M059J (cell line): ENCODE data around the gene GRIK4. TPM values are rescaled to one million over a fixed set of nuclear protein-coding genes. Genes with fewer than 3 reads are reported as not detected.

ENCODE experiments used
- DNase-seq: peaks from one replicate; pipeline ENCODE4 v3.0.0-alpha.2; 2012; ENCODE audit warnings: low read depth
- total RNA-seq: library from RNA; depleted of rRNA; stranded (reverse); fragments of >200 nt; shearing (Covaris generic); gene quantifications from 2 replicates; pipeline ENCODE4 v1.2.3, GENCODE V29; 2014

GRIK4 gene
- total RNA-seq, 1 experiment from 2014 or later, result 0.07 TPM

- DNase-seq, result no peak
Measured at GRCh38 chr11:120834686-120835210, 323.2 kb downstream of the GRIK4 start.

GRCh38 chr11:120835601-120836228, 324.2 kb downstream of the GRIK4 start:
- no peak for DNase-seq

GRCh38 chr11:120837696-120838095, 326.1 kb downstream of the GRIK4 start:
- no peak for DNase-seq

GRCh38 chr11:120839201-120839600, 327.7 kb downstream of the GRIK4 start:
- DNase-seq, result no peak

GRCh38 chr11:120839846-120840402, 328.4 kb downstream of the GRIK4 start:
- DNase-seq, result no peak

- DNase-seq, result no peak
Measured at GRCh38 chr11:120840661-120841060, 329.1 kb downstream of the GRIK4 start.

GRCh38 chr11:120841074-120841473, 329.5 kb downstream of the GRIK4 start:
- no peak for DNase-seq

- DNase-seq, result no peak
Measured at GRCh38 chr11:120842195-120842594, 330.6 kb downstream of the GRIK4 start.

GRCh38 chr11:120853435-120853834, 341.9 kb downstream of the GRIK4 start:
- no peak for DNase-seq

- no peak for DNase-seq
Measured at GRCh38 chr11:120854988-120855387, 343.4 kb downstream of the GRIK4 start.

GRCh38 chr11:120857508-120857907, 346.0 kb downstream of the GRIK4 start:
- no peak for DNase-seq

GRCh38 chr11:120858740-120859139, 347.2 kb downstream of the GRIK4 start:
- peak; percentile 33 for DNase-seq

- DNase-seq, result no peak
Measured at GRCh38 chr11:120859552-120860295, 348.2 kb downstream of the GRIK4 start.

- peak; percentile 21 for DNase-seq
Measured at GRCh38 chr11:120863359-120863758, 351.8 kb downstream of the GRIK4 start.

- DNase-seq, result no peak
Measured at GRCh38 chr11:120867024-120867423, 355.5 kb downstream of the GRIK4 start.

GRCh38 chr11:120867531-120867930, 356.0 kb downstream of the GRIK4 start:
- no peak for DNase-seq

- DNase-seq, result peak; percentile 7
Measured at GRCh38 chr11:120867988-120868387, 356.4 kb downstream of the GRIK4 start.

- DNase-seq, result no peak
Measured at GRCh38 chr11:120869097-120869496, 357.5 kb downstream of the GRIK4 start.

- DNase-seq, result no peak
Measured at GRCh38 chr11:120869516-120870011, 358.0 kb downstream of the GRIK4 start.

- no peak for DNase-seq
Measured at GRCh38 chr11:120871194-120871593, 359.6 kb downstream of the GRIK4 start.

- no peak for DNase-seq
Measured at GRCh38 chr11:120871924-120872323, 360.4 kb downstream of the GRIK4 start.

GRCh38 chr11:120873966-120874735, 362.6 kb downstream of the GRIK4 start:
- no peak for DNase-seq
